Tibial nerve (tissue), 3 donors: Measurements from ENCODE around the gene GNG12.

ENCODE experiments used
- POLR2A ChIP-seq, 2 donors: fragments of 450-650 bp; IDR thresholded peaks; one replicate each; pipeline ENCODE4 v1.6.1; 2017; ENCODE audit warnings: antibody characterized with exemption in 2 of 2, mild to moderate bottlenecking in 2 of 2, moderate library complexity in 2 of 2
- TF ChIP-seq, protein P1 (sequence below), 5 experiments: fragments of 200-600 bp in 3 of 5; fragments of 450-650 bp in 2 of 5; sonication (generic) in 3 of 5; IDR thresholded peaks; one replicate each; pipeline ENCODE4 v1.5.1; 2016 to 2019; ENCODE audit warnings: antibody characterized with exemption in 5 of 5, mild to moderate bottlenecking in 3 of 5, moderate library complexity in 2 of 5

DNA sequence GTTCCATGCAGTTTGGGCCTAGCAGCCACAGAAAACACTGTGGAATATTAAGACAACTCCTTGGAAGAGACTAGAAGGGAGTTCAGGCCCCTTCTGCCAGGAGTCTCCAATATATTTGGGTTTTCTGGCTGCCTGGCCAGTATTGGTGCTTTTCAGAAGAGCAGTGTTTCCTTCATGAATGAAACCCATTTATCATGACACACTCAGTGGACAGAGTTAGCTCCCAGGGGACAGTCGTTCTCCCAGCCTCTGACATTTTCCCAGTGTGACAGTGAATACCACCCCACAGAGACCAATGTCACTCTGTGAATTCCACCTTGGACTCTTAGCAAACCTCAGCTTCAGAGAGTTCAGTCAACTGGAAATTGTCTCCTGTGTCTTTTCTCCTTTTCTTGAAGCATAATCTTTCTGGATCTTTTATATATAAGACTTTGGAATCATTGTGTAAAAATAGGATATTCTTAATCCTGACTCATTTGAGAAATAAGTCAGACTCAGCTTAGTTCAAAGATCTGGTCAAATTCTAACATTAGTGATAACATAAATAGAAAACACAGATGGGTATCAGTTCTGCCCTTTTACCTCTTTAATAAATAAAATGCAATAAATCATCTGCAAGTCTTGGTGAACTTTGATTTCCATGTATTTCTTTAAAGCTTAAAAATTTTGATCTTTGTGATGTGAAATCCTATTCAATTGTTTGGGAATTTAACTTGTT lies 40.4 kb downstream of the GNG12 start:
- TF ChIP-seq, protein P1, sequence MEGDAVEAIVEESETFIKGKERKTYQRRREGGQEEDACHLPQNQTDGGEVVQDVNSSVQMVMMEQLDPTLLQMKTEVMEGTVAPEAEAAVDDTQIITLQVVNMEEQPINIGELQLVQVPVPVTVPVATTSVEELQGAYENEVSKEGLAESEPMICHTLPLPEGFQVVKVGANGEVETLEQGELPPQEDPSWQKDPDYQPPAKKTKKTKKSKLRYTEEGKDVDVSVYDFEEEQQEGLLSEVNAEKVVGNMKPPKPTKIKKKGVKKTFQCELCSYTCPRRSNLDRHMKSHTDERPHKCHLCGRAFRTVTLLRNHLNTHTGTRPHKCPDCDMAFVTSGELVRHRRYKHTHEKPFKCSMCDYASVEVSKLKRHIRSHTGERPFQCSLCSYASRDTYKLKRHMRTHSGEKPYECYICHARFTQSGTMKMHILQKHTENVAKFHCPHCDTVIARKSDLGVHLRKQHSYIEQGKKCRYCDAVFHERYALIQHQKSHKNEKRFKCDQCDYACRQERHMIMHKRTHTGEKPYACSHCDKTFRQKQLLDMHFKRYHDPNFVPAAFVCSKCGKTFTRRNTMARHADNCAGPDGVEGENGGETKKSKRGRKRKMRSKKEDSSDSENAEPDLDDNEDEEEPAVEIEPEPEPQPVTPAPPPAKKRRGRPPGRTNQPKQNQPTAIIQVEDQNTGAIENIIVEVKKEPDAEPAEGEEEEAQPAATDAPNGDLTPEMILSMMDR (IDR thresholded peaks at IDR 0.05): no peak
- no peak for TF ChIP-seq POLR2A (IDR thresholded peaks at IDR 0.05)
